GM12801 (cell line): ENCODE results near the gene WSCD2.

ENCODE experiments used
- TF ChIP-seq, protein P1 (sequence below): IDR thresholded peaks from one replicate; pipeline ENCODE4 v1.5.1; 2011; ENCODE audit warnings: control low read depth; ENCODE audit not compliant: insufficient read length; ENCODE audit errors: extremely low read depth

The WSCD2 gene

DNA sequence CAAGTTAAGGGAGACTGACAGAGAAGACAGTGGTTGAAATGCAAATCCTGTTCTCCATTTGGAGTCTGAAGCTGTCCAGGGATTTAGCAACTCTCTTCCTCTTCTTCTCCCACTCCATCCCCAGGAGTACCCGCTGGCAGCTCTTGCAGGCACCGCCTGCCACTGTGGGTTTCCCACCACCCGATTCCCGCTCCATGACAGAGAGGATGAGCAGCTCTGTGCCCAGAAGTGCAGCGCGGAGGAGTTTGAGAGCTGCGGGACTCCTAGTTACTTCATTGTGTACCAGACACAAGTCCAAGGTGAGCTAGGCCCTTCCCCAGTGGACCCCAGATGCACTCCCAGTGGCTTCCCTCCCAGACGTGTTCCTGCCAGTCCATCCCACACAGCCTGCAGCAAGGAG, 97.8 kb downstream of the WSCD2 start:
- TF ChIP-seq, protein P1, sequence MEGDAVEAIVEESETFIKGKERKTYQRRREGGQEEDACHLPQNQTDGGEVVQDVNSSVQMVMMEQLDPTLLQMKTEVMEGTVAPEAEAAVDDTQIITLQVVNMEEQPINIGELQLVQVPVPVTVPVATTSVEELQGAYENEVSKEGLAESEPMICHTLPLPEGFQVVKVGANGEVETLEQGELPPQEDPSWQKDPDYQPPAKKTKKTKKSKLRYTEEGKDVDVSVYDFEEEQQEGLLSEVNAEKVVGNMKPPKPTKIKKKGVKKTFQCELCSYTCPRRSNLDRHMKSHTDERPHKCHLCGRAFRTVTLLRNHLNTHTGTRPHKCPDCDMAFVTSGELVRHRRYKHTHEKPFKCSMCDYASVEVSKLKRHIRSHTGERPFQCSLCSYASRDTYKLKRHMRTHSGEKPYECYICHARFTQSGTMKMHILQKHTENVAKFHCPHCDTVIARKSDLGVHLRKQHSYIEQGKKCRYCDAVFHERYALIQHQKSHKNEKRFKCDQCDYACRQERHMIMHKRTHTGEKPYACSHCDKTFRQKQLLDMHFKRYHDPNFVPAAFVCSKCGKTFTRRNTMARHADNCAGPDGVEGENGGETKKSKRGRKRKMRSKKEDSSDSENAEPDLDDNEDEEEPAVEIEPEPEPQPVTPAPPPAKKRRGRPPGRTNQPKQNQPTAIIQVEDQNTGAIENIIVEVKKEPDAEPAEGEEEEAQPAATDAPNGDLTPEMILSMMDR: no peak

DNA sequence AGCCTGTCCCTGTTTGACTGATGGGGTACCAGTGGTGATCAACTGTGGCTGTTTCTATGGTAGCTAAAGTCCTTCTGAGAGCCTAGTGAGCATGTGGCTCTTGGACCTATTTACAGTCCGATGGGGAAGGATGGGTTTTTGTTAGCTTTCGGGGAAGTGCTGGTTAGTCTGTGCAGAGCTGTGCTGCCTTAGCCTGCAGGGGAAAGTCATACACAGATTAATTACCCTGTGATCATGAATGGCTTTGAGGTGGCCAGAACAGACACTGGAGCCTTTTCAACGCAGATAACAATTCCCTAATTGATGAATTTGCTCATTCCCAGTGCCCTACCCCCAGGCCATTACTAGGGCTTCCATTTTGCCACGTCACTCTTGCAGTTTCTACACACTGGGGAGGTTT, 99.7 kb downstream of the WSCD2 start:
- TF ChIP-seq, protein P1: no peak

DNA sequence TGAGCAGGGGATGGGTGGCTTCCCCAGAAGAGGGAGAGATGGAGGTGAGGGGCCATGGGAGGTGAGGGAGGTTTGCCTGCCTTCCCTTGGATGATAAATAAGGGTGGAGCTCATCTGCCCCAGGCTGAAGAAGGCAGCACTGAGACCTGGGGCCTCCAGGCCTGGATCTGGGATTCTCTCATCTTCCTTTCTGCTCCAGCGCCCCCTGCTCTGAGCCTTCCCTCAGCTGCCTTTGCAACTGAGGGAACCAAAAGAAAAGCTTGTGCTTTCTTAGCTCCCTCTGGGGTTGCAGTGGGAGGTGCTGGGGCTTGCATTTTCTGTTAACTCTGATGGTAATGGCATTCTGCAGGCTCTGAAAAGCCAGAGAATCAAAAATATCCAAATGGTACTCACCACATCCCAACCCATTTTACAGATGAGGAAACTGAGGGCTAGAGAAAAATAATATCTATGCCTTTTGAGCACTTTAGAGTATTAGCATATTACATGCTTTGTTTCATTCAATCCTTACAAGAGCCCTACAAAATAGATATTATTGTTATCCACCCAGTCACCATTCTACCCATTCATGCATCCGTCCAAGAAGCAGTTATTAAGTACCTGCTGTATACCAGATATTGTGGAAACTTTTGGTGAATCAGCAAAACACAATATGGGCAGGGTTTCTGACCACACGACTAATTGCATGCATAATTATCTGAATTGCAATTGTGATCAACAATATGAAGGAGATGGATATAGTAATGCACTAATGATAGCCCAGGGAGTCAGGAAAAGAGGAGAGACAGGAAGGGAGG, 102.2 kb downstream of the WSCD2 start:
- TF ChIP-seq, protein P1: no peak

DNA sequence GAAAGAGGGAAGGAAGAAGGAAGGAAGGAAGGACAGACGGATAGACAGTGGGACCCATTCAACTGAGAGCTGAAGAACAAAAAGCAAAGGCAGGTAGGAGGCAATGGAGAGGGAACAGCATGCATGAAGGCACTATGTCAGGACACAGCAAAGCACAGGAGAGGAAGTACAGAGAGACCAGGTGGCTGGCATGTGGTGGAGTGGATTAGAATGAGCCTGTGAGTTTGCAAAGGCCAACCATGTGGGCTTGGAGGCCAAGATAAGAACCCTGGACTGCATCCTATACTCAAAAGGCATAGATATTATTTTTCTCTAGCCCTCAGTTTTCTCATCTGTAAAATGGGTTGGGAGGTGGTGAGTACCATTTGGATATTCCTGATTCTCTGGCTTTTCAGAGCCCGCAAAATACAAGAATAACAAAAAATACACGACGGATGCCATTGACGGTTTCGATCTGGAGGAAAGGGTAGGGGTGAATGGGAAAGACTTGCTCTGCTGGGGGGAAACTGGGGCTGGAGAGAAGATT, 102.9 kb downstream of the WSCD2 start:
- TF ChIP-seq, protein P1: no peak

DNA sequence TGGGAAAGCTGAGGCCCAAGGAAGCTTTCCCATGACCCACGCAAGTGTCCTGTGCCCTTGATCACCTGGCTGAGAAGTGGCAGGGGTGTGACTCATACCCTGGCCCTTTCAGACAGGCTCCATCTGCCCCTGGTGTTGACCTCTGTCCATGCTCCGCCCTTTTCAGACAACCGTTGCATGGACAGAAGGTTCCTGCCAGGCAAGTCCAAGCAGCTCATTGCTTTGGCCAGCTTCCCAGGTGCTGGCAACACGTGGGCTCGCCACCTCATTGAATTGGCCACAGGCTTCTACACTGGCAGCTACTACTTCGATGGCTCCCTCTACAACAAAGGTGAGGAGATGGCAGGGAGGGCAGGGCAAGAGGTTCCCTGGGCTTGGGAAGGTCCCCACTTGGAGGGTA, 103.5 kb downstream of the WSCD2 start:
- TF ChIP-seq, protein P1: no peak

DNA sequence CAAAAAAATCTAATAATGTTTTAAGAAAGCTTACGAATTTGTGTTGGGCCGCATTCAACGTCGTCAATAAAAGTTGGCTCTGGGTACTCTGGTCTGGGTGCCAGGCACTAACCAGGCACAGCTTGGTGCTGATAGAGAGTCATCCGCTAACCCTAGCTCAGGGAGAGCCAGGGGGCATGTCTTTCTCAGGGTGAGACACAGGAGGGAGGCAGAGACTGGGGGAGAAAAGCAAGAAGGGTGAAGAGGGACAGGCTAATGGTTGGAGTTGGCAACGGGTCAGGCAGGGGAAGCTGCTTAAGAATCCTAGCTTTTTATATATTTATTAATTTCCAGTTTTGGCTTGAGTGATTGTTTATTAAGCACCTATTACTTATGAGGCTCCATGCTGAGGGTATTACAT, 105.1 kb downstream of the WSCD2 start:
- TF ChIP-seq, protein P1: no peak

DNA sequence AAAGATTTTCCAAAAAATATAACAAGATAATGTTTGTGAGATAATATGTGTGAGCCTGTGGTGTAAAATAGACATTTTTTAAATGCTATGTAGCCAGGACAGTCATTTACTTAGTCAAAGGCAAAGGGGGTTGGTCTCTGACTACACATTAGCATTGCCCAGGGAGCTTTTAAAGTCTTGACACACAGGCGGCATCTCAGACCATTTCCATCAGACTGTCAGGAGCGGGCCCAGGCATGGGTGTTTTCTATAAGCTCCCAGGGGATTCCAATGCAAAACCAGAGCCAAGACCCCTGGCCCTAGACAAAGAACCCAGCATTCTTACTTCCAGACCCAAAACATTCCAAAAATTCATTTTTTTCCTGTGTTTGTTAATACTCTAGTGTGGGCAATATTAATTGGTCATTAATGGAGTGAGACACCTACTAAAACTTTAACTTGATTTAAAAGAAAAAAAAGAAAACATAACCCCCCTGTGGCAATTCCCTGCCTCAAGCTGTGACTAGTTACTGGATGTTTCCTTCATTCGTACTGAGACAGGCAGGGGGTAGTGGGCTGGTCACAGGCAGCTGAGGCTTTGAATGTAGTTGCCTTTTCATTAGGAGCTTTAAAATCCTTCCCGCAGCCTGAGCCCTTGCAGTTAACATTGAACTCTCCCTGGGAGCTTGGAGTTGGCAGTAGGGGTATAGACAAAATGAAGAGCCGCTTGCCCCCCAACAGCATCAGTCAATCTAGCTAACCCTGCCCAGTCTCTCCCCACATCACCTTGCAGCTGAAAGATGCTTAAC, 106.3 kb downstream of the WSCD2 start:
- TF ChIP-seq, protein P1: no peak
